Mesothelial cell of epicardium (in vitro differentiated cells): ENCODE data around the gene KIAA0753. TPM values are rescaled to one million over a fixed set of nuclear protein-coding genes. Genes with fewer than 3 reads are reported as not detected.

Source experiments
- DNase-seq, 2 experiments: peaks; one replicate each; pipeline ENCODE4 v3.0.0; 2021; ENCODE audit warnings: low spot score in 2 of 2; ENCODE audit not compliant: unreplicated experiment in 2 of 2
- H3K27ac Mint-ChIP-seq: 2 replicates; pipeline ENCODE4 v1.8.0; 2021; ENCODE audit warnings: mixed read lengths
- H3K27me3 Mint-ChIP-seq: 2 replicates; pipeline ENCODE4 v1.8.0; 2021; ENCODE audit warnings: low read depth, mixed read lengths
- H3K36me3 Mint-ChIP-seq: 2 replicates; pipeline ENCODE4 v1.8.0; 2021; ENCODE audit warnings: mixed read lengths
- H3K4me1 Mint-ChIP-seq: 2 replicates; pipeline ENCODE4 v1.8.0; 2021; ENCODE audit warnings: mixed read lengths
- H3K4me3 Mint-ChIP-seq: 2 replicates; pipeline ENCODE4 v1.8.0; 2021; ENCODE audit warnings: mild to moderate bottlenecking, moderate library complexity, mixed read lengths
- H3K9me3 Mint-ChIP-seq: 2 replicates; pipeline ENCODE4 v1.8.0; 2021; ENCODE audit warnings: mixed read lengths
- CTCF ChIP-seq: fragments of 200-600 bp; sonication (generic); IDR thresholded peaks from one replicate; pipeline ENCODE4 v1.5.0; 2021; ENCODE audit warnings: antibody characterized with exemption; ENCODE audit not compliant: unreplicated experiment
- total RNA-seq: library from RNA; stranded (reverse); gene quantifications from 3 replicates; pipeline ENCODE4 v1.2.1, GENCODE V29; 2021

KIAA0753 gene
- total RNA-seq, 1 donor from 2014 or later: 41.1 TPM

DNA sequence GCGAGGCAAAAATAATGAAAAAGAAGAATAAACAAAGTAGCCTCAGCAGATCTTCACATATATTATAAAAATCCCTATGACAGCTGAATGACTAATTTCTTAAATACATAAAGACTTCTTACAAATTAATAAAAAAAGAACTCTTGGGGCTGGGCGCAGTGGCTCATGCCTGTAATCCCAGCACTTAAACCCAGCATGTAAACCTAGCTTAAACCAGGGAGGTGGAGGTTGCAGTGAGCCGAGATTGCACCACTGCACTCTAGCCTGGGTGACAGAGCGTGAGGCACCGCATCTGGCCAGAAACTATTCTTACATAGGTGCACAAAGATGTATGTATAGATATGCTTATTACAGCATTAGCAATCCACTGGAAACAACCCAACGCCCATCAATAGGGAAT, 38.7 kb upstream of the KIAA0753 start:
- Mint-ChIP-seq H3K4me3 (no peak overlapping the region), H3K9me3 (no peaks in the 10 kb centered on the region), H3K27ac (no peak overlapping the region), H3K27me3 (peaks cover 34% of the 10 kb centered on the region), H3K4me1 (no peaks in the 10 kb centered on the region), H3K36me3 (no peaks in the 10 kb centered on the region)
- TF ChIP-seq CTCF: no peak
- DNase-seq: no peak

- Mint-ChIP-seq H3K4me1 (no peaks in the 10 kb centered on the region), H3K27ac (no peak overlapping the region), H3K9me3 (no peaks in the 10 kb centered on the region), H3K36me3 (no peaks in the 10 kb centered on the region), H3K27me3 (peaks cover 31% of the 10 kb centered on the region), H3K4me3 (no peak overlapping the region)
- no peak for DNase-seq
- no peak for TF ChIP-seq CTCF
Measured at GRCh38 chr17:6677946-6678345, 37.4 kb upstream of the KIAA0753 start.

DNA sequence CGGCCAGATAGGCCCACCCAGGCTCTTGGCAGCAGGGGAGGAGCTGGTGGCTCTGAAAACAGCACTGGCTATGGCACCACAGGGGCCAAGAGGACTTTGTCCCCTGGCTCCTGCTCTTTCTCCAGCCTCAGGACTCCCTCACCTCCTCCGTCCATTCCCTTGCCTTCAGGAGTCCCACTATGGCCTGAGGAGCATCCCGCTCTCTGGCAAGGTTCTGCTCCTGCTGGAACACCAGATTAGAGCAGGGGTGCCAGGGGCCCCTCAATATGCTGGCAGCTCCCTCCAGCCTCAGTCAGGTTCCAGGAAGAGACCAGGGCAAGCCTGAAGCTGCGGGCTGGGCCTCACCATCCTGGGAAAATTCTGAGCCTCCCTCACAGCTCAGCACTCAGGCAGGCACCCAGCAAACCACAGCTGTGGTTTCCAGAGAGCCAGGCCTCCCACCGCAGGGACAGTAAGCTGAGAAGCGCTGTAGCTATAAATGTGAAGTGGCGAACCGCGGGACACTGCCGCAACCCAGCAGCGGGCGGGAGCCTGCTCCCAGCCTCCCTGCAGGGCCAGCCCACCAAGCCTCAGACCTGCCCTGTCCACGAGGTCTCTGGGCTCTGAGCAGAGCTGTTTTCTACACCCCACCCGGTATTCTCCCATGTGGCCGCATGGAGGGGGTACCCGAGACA, 36.8 kb upstream of the KIAA0753 start:
- no peak overlapping the region for H3K4me3 Mint-ChIP-seq
- peaks cover 31% of the 10 kb centered on the region for H3K27me3 Mint-ChIP-seq
- no peaks in the 10 kb centered on the region for H3K9me3 Mint-ChIP-seq
- no peak for TF ChIP-seq CTCF
- H3K36me3 Mint-ChIP-seq: no peaks in the 10 kb centered on the region
- no peaks in the 10 kb centered on the region for H3K4me1 Mint-ChIP-seq
- H3K27ac Mint-ChIP-seq: no peak overlapping the region
- DNase-seq: no peak

- H3K9me3 Mint-ChIP-seq: no peaks in the 10 kb centered on the region
- H3K27ac Mint-ChIP-seq: no peak overlapping the region
- no peak overlapping the region for H3K4me3 Mint-ChIP-seq
- no peaks in the 10 kb centered on the region for H3K36me3 Mint-ChIP-seq
- no peak for TF ChIP-seq CTCF
- no peak for DNase-seq
- H3K27me3 Mint-ChIP-seq: peaks cover 27% of the 10 kb centered on the region
- H3K4me1 Mint-ChIP-seq: no peaks in the 10 kb centered on the region
Measured at GRCh38 chr17:6676802-6677157, 36.3 kb upstream of the KIAA0753 start.

- Mint-ChIP-seq H3K36me3 (no peaks in the 10 kb centered on the region), H3K4me1 (no peaks in the 10 kb centered on the region), H3K4me3 (no peak overlapping the region), H3K27me3 (peaks cover 25% of the 10 kb centered on the region), H3K27ac (no peak overlapping the region), H3K9me3 (no peaks in the 10 kb centered on the region)
- DNase-seq: no peak
- TF ChIP-seq CTCF: no peak
Measured at GRCh38 chr17:6675201-6675825, 34.8 kb upstream of the KIAA0753 start.

GRCh38 chr17:6674586-6674985, 34.1 kb upstream of the KIAA0753 start:
- H3K27ac Mint-ChIP-seq: no peak overlapping the region
- no peaks in the 10 kb centered on the region for H3K4me1 Mint-ChIP-seq
- no peaks in the 10 kb centered on the region for H3K9me3 Mint-ChIP-seq
- no peak overlapping the region for H3K4me3 Mint-ChIP-seq
- TF ChIP-seq CTCF: no peak
- no peak for DNase-seq
- peaks cover 22% of the 10 kb centered on the region for H3K27me3 Mint-ChIP-seq
- no peaks in the 10 kb centered on the region for H3K36me3 Mint-ChIP-seq
